A549 (cell line): Measurements from ENCODE around the gene IGFBP3. TPM values are rescaled to one million over a fixed set of nuclear protein-coding genes. Genes with fewer than 3 reads are reported as not detected.

Experiments used
- ATAC-seq, 2 experiments: fragments of 200-7000 bp in 1 of 2; fragments of >200 bp in 1 of 2; cut with Nextera tagmentation in 1 of 2; cut with Tn5 transposase in 1 of 2; 3 replicates each; pipeline versions ENCODE4 v1.8.0 to v1.9.1; 2018 to 2020; ENCODE audit warnings: mild to moderate bottlenecking in 1 of 2, moderate library complexity in 1 of 2
- CTCF ChIA-PET: fragments of 300-600 bp; sonication (Branson Sonifier 250); formaldehyde crosslinking; extraction: SDS; loops from one replicate; lab custom pipeline; 2021; ENCODE audit warnings: antibody characterized with exemption, inconsistent platforms; lab: Yijun Ruan, JAX
- POLR2A ChIA-PET: fragments of 350-600 bp; formaldehyde crosslinking; extraction: SDS; loops from one replicate; lab custom pipeline; 2021; ENCODE audit warnings: antibody characterized with exemption, inconsistent platforms; lab: Yijun Ruan, JAX
- DNase-seq, 2 experiments: peaks; one replicate each; pipeline versions ENCODE4 v3.0.0 to v3.0.0-alpha.2; 2011 to 2016; ENCODE audit warnings: low read depth in 1 of 2, low spot score in 1 of 2
- FAIRE-seq: peaks from 2 replicates; lab custom pipeline; 2011; peaks lifted over from hg19 to GRCh38; lab: Jason Lieb, UNC
- H3K27ac ChIP-seq, 2 experiments: fragments of >200 bp; sonication (Bioruptor Twin); formaldehyde crosslinking; 3 replicates each; pipeline ENCODE4 v1.5.1; 2016 to 2017
- H3K4me1 ChIP-seq: fragments of >200 bp; sonication (Bioruptor Twin); formaldehyde crosslinking; 3 replicates; pipeline ENCODE4 v1.6.1; 2016
- H3K4me2 ChIP-seq: fragments of >200 bp; sonication (Bioruptor Twin); formaldehyde crosslinking; 3 replicates; pipeline ENCODE4 v1.6.1; 2016
- H3K4me3 ChIP-seq: fragments of >200 bp; sonication (Bioruptor Twin); formaldehyde crosslinking; 3 replicates; pipeline ENCODE4 v1.5.1; 2016
- H3K9me3 ChIP-seq: fragments of >200 bp; sonication (Bioruptor Twin); formaldehyde crosslinking; 3 replicates; pipeline ENCODE4 v1.6.1; 2016
- CHD4 ChIP-seq: fragments of 200-600 bp; sonication (generic); IDR thresholded peaks from 2 replicates; pipeline ENCODE4 v1.6.1; 2016; ENCODE audit warnings: antibody characterized with exemption, mild to moderate bottlenecking, borderline replicate concordance
- EHF ChIP-seq: fragments of 250-450 bp; sonication (Bioruptor Pico); IDR thresholded peaks from 2 replicates; pipeline ENCODE4 v1.5.0; 2020; ENCODE audit warnings: mild to moderate bottlenecking
- EP300 ChIP-seq, 2 experiments: fragments of >200 bp; sonication (Bioruptor Twin); formaldehyde crosslinking; IDR thresholded peaks; 2 replicates in 1 of 2; 3 replicates in 1 of 2; pipeline ENCODE4 v1.6.1; 2016 to 2017
- FOSL2 ChIP-seq, 2 experiments: fragments of 450-650 bp in 1 of 2; fragments of >200 bp in 1 of 2; sonication (Bioruptor Twin) in 1 of 2; formaldehyde crosslinking; IDR thresholded peaks; 2 replicates each; pipeline versions ENCODE4 v1.5.0 to v1.6.1; 2016 to 2020; ENCODE audit warnings: mild to moderate bottlenecking in 1 of 2, moderate library complexity in 1 of 2
- HEYL ChIP-seq: fragments of 250-450 bp; sonication (Bioruptor Pico); IDR thresholded peaks from 2 replicates; pipeline ENCODE4 v1.8.0; 2021; ENCODE audit warnings: mild to moderate bottlenecking, moderate library complexity
- HOXA7 ChIP-seq: fragments of 250-450 bp; sonication (Bioruptor Pico); IDR thresholded peaks from 2 replicates; pipeline ENCODE4 v1.5.0; 2020; ENCODE audit warnings: mild to moderate bottlenecking, moderate library complexity
- KDM1A ChIP-seq: fragments of 200-600 bp; sonication (generic); IDR thresholded peaks from 2 replicates; pipeline ENCODE4 v1.6.1; 2016; ENCODE audit warnings: low read depth, mild to moderate bottlenecking
- KDM5A ChIP-seq: fragments of 200-600 bp; sonication (generic); IDR thresholded peaks from 2 replicates; pipeline ENCODE4 v1.6.1; 2016; ENCODE audit warnings: antibody characterized with exemption, mild to moderate bottlenecking
- MAX ChIP-seq: IDR thresholded peaks from 2 replicates; pipeline ENCODE4 v1.6.1; 2012
- NFE2L2 ChIP-seq: fragments of 150-350 bp; conservative IDR thresholded peaks from 2 replicates; pipeline ENCODE4 v1.6.1; 2014; ENCODE audit warnings: low read length
- PHF8 ChIP-seq: fragments of 200-600 bp; sonication (generic); IDR thresholded peaks from 2 replicates; pipeline ENCODE4 v1.6.1; 2016; ENCODE audit warnings: low read depth, mild to moderate bottlenecking, antibody characterized with exemption, moderate library complexity, borderline replicate concordance
- RAD21 ChIP-seq, 2 experiments: fragments of >200 bp in 1 of 2; sonication (Bioruptor Twin) in 1 of 2; formaldehyde crosslinking in 1 of 2; IDR thresholded peaks in 1 of 2; conservative IDR thresholded peaks in 1 of 2; 2 replicates in 1 of 2; 3 replicates in 1 of 2; pipeline ENCODE4 v1.6.1; 2012 to 2018; ENCODE audit warnings: inconsistent platforms in 1 of 2
- TFCP2L1 ChIP-seq: fragments of 250-450 bp; sonication (Bioruptor Pico); IDR thresholded peaks from 2 replicates; pipeline ENCODE4 v1.5.0; 2021; ENCODE audit warnings: mild to moderate bottlenecking
- ZC3H11A ChIP-seq: fragments of 450-650 bp; IDR thresholded peaks from 2 replicates; pipeline ENCODE4 v1.6.1; 2014; ENCODE audit warnings: antibody characterized with exemption, mild to moderate bottlenecking
- ZFP36 ChIP-seq: fragments of 450-650 bp; IDR thresholded peaks from 2 replicates; pipeline ENCODE4 v1.6.1; 2014; ENCODE audit warnings: borderline replicate concordance; ENCODE audit not compliant: partially characterized antibody
- WGBS: methylation state at CpG from one replicate; pipeline ENCODE4 v1.1.6; 2017; ENCODE audit errors: missing lambda C conversion rate; 5-methylcytosine and 5-hydroxymethylcytosine counted together
- polyA plus RNA-seq, 4 experiments: library from polyadenylated mRNA; depleted of rRNA in 3 of 4; stranded (reverse); fragments of >200 nt; fragmentation: RNase III in 1 of 4; extraction: RNeasy Plus Mini Kit Qiagen cat#74134 plus additional on column Dnase treatment in 1 of 4; gene quantifications; 2 replicates in 3 of 4; 3 replicates in 1 of 4; pipeline ENCODE4 v1.2.3, GENCODE V29; 2011 to 2017
- TF ChIP-seq, protein P1 (sequence below): fragments of 250-450 bp; sonication (Bioruptor Pico); IDR thresholded peaks from 2 replicates; pipeline ENCODE4 v1.5.0; 2020; ENCODE audit warnings: low read depth, mild to moderate bottlenecking, moderate library complexity
- TF ChIP-seq, protein P2 (sequence below): fragments of >200 bp; sonication (Bioruptor Twin); formaldehyde crosslinking; IDR thresholded peaks from 2 replicates; pipeline ENCODE4 v1.6.1; 2016
- TF ChIP-seq, protein P3 (sequence below): fragments of 200-600 bp; sonication (generic); IDR thresholded peaks from 2 replicates; pipeline ENCODE4 v1.6.1; 2016; ENCODE audit warnings: antibody characterized with exemption, mild to moderate bottlenecking, moderate library complexity

Gene IGFBP3
- polyA plus RNA-seq, 2 of the 4 experiments (the other 2 are of a cell fraction) = 153 to 291 TPM

DNA sequence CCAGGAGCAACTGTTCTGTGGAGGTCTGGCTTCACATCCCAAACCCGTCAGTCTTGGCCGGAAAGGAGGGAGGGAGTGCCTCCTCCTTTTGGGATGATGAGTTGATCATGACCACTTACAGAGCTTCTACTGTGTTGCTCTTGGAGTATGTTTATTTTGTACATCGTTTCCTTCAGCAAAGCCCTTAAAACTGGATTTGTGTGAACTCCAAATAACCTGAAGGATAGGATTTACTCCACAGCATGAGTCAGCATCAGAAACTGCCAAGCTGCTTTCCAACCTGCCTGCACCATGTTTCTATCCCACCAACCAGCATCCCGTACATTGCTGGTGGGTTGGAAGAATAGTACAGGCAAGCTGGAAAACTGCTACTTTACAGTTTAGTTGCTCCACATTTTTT lies 51.6 kb downstream of the IGFBP3 start:
- ATAC-seq (no peak), FAIRE-seq (no peak), DNase-seq (peak in 1 of 2 experiments; percentile 32)
- Histone ChIP-seq H3K27ac (peak overlapping the region in 1 of 2 experiments; percentile 15; a peak in 2 of 6 replicates), H3K4me1 (peaks cover 12% of the 10 kb centered on the region; the same call in 2 of the 3 replicates), H3K9me3 (no peaks in the 10 kb centered on the region), H3K4me2 (peak overlapping the region; percentile 12; the same call in 1 of the 3 replicates), H3K4me3 (no peak overlapping the region)
- no peak for TF ChIP-seq ZFP36
- TF ChIP-seq FOSL2 (IDR thresholded peaks at IDR 0.05) = no peak
- no peak for TF ChIP-seq FOSL2 (CRISPR knock-in tag; IDR thresholded peaks at IDR 0.05)
- TF ChIP-seq CHD4 = no peak
- TF ChIP-seq EP300 (IDR thresholded peaks at IDR 0.05) = no peak
- no peak for TF ChIP-seq KDM5A
- no peak for TF ChIP-seq MAX
- ChIA-PET POLR2A (no interaction called here), CTCF (interaction anchor here (1.8 kb wide), 1 partner anchor 15 kb away, joined by 6 read pairs; no protein-coding TSS in a partner anchor)
- WGBS = 54% methylated on average over 4 of the region's 4 CpGs

DNA sequence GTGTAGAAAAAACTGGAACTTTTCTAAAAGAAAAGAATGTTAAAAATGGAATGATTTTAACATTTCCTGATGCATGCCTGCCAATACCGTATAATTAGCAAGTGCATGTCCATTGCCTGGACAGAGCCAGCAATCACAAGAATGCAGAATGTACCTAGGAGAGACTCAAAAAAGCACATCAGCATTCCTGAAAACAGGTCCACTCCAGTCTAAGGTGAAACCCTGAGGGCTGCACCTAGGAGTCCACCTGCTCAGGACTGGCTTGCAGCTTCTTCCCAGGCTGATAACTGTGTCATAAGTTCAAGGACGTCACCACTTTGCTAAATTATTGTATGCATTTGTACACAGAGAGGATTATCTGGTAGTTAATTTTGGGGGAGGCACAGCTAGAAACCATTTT lies 53.6 kb downstream of the IGFBP3 start:
- WGBS = 57% methylated on average over 2 of the region's 2 CpGs
- Histone ChIP-seq H3K4me1 (peaks cover 10% of the 10 kb centered on the region; the same call in 2 of the 3 replicates), H3K9me3 (no peaks in the 10 kb centered on the region), H3K4me2 (no peak overlapping the region), H3K4me3 (no peak overlapping the region), H3K27ac (no peak overlapping the region)
- CTCF ChIA-PET = interaction anchor here (1.5 kb wide), 1 partner anchor 21 kb away, joined by 3 read pairs; the partner anchor contains the start of gene IGFBP1
- ATAC-seq (no peak), DNase-seq (no peak), FAIRE-seq (no peak)
- POLR2A ChIA-PET = no interaction called here
- no peak for TF ChIP-seq PHF8

GRCh38 chr7:45865594-45866410 lies 55.3 kb downstream of the IGFBP3 start:
- Histone ChIP-seq H3K4me1 (peaks cover 10% of the 10 kb centered on the region; the same call in 2 of the 3 replicates), H3K4me2 (no peak overlapping the region), H3K27ac (no peak overlapping the region), H3K4me3 (no peak overlapping the region), H3K9me3 (no peaks in the 10 kb centered on the region)
- no peak for TF ChIP-seq EHF (CRISPR knock-in tag)
- TF ChIP-seq HOXA7 (CRISPR knock-in tag) = no peak
- TF ChIP-seq, protein P1, sequence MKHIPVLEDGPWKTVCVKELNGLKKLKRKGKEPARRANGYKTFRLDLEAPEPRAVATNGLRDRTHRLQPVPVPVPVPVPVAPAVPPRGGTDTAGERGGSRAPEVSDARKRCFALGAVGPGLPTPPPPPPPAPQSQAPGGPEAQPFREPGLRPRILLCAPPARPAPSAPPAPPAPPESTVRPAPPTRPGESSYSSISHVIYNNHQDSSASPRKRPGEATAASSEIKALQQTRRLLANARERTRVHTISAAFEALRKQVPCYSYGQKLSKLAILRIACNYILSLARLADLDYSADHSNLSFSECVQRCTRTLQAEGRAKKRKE (CRISPR knock-in tag) = no peak
- TF ChIP-seq TFCP2L1 (CRISPR knock-in tag) = no peak
- TF ChIP-seq, protein P2, sequence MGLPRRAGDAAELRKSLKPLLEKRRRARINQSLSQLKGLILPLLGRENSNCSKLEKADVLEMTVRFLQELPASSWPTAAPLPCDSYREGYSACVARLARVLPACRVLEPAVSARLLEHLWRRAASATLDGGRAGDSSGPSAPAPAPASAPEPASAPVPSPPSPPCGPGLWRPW = no peak
- TF ChIP-seq HEYL = no peak
- TF ChIP-seq KDM1A = no peak
- no peak for TF ChIP-seq ZC3H11A
- CTCF ChIA-PET = interaction anchor here (1.0 to 1.2 kb wide), 2 partner anchors 11 to 202 kb away, joined by 4 read pairs; no protein-coding TSS in a partner anchor
- POLR2A ChIA-PET = no interaction called here
- no peak for DNase-seq
- no peak for FAIRE-seq
- ATAC-seq = no peak
- 87% methylated on average over 11 of the region's 13 CpGs for WGBS

DNA sequence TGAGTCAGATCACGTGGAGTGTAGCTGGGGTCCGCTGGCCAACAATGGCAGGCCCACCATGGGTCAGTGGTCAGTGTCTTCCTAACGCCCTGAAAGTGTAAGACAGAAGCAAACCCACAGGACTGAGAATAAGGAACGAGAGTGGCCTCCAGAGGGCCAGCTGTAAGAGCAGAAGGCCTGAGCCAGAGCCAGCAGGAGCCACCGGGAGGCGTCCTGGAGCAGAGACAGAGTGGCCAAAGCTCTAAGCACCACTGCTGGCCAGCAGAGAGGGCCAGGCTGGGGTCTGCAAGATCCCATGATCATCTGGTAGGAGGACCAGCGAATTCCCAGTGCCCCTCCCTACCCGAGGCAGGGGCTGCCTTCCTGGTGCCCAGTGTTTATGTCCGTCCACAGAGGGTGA lies 57.4 kb downstream of the IGFBP3 start:
- CTCF ChIA-PET = interaction anchor here (0.9 to 1.5 kb wide), 5 partner anchors 8 to 1237 kb away, joined by 3 to 4 read pairs (median 3); no protein-coding TSS in a partner anchor
- FAIRE-seq = no peak
- DNase-seq = no peak
- H3K9me3 ChIP-seq = no peaks in the 10 kb centered on the region
- TF ChIP-seq HOXA7 (CRISPR knock-in tag) (no peak), RAD21 (conservative IDR thresholded peaks at IDR 0.05 in 1 of 2, IDR thresholded peaks at IDR 0.05 in 1 of 2) (peak in 1 of 2 experiments; percentile 12; a peak in 1 of 5 replicates), NFE2L2 (no peak)
- TF ChIP-seq, protein P3, sequence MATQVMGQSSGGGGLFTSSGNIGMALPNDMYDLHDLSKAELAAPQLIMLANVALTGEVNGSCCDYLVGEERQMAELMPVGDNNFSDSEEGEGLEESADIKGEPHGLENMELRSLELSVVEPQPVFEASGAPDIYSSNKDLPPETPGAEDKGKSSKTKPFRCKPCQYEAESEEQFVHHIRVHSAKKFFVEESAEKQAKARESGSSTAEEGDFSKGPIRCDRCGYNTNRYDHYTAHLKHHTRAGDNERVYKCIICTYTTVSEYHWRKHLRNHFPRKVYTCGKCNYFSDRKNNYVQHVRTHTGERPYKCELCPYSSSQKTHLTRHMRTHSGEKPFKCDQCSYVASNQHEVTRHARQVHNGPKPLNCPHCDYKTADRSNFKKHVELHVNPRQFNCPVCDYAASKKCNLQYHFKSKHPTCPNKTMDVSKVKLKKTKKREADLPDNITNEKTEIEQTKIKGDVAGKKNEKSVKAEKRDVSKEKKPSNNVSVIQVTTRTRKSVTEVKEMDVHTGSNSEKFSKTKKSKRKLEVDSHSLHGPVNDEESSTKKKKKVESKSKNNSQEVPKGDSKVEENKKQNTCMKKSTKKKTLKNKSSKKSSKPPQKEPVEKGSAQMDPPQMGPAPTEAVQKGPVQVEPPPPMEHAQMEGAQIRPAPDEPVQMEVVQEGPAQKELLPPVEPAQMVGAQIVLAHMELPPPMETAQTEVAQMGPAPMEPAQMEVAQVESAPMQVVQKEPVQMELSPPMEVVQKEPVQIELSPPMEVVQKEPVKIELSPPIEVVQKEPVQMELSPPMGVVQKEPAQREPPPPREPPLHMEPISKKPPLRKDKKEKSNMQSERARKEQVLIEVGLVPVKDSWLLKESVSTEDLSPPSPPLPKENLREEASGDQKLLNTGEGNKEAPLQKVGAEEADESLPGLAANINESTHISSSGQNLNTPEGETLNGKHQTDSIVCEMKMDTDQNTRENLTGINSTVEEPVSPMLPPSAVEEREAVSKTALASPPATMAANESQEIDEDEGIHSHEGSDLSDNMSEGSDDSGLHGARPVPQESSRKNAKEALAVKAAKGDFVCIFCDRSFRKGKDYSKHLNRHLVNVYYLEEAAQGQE = no peak
- H3K4me3 ChIP-seq = no peak overlapping the region
- H3K4me2 ChIP-seq = no peak overlapping the region
- H3K27ac ChIP-seq = no peak overlapping the region
- POLR2A ChIA-PET = no interaction called here
- H3K4me1 ChIP-seq = no peaks in the 10 kb centered on the region; the same call in 2 of the 3 replicates
- WGBS = 29% methylated on average over 8 of the region's 9 CpGs
- peak; percentile 68 to 81; a peak in 4 of 6 replicates for ATAC-seq
